GM21576 (cell line): ENCODE data around the gene LYPD6B.
"Not testable (repeated sequence)": the region's sequence is repeated elsewhere in the genome, so short reads cannot be mapped to it uniquely, and the experiment has no call there.

Experiments
- ATAC-seq: cut with Tn5 transposase; IDR thresholded peaks from one replicate; pipeline ENCODE4 v1.9.1; 2021; ENCODE audit warnings: mild to moderate bottlenecking, moderate library complexity; ENCODE audit not compliant: unreplicated experiment

LYPD6B gene

DNA sequence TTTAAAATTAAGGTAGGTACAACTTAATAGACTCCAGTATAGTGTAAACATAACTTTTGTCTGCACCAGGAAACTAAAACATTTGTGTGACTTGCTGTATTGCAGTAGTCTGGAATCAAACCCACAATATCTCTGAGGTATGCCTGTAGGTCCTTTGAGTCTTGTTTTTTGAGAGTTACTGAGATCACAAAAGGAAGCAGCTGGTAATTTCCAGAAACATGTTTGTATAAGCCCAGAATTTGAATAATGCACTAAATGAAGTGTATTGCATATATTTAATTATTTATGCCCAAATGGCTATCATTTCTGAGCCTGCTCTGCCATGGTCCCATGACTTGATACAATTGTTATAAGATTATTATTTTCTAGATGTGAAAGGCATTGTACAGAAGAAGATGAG, 148.6 kb downstream of the LYPD6B start:
- no peak for ATAC-seq

DNA sequence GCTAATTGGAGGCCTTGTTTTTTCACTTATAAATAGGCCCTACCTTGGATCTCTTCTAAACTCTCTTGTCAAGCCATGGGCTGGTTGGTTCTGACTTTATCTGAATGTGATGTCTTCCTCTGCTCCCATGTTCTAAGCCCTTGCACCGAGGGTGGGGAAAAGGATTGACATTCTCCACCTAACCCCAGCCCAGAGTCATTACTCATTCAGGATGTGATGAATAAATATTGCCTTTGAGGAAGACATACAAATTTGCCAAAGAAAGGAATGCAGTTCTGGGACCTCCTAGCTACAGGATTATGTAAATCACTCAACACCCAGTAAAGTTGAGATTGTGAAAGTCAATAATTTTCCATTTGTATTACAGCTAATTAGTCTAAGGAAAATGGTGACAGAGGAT, 149.8 kb downstream of the LYPD6B start:
- ATAC-seq = no peak

DNA sequence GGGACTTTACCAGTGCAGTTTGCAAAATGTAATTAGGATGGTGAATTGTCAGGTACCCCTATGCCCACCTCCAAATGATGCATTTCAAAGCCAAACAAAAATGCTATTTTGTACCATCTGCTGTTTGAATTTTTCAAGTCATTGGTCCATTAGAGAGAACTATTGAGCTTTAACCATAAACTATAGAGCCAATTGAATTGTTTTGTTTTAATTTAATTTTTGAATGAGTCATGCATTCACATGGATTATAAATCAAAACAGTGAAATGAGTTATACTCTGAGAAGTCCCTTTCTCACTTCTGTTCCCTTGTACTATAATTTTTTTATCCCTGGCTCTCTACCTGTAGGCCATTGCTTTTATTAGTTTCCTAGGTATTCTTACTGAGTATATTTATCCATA, 151.3 kb downstream of the LYPD6B start:
- no peak for ATAC-seq

DNA sequence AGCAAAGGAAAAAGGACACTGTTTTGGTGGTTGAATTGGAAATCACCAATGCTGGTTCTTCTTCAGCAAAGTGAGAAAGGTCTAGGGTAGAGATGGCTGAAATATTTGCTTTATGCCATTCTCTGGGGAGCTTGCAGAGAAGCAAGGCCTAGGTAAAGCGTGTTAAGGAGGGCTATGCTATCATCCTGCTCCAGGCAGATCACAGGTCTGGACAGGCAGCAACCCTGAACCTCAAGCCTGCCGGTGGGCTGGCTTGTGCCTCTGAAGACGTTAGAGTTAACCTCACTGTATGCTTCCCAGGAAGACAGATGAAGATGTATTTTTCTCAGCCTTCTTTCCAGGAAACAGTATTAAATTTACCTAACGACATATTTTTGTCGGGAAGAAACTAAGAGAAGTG, 153.4 kb downstream of the LYPD6B start:
- ATAC-seq = no peak

DNA sequence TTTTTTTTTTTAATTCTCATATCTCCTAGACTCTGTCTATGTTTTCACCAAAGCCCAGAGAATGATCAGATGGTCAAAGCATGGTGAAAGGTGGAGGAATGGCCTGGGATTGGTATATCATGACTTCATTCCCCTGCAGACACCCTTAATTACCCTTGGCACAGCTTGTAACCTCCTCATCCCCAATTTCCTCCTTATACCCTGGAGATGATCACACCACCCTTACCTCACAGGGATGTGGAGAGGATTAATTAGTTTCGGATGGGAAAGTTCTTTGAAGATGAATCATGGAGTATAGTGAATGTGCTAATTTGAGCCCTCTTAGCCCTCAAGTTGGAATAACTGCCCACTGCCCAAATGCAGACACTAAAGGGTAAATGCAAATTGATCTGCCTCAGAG, 153.9 kb downstream of the LYPD6B start:
- no peak for ATAC-seq

DNA sequence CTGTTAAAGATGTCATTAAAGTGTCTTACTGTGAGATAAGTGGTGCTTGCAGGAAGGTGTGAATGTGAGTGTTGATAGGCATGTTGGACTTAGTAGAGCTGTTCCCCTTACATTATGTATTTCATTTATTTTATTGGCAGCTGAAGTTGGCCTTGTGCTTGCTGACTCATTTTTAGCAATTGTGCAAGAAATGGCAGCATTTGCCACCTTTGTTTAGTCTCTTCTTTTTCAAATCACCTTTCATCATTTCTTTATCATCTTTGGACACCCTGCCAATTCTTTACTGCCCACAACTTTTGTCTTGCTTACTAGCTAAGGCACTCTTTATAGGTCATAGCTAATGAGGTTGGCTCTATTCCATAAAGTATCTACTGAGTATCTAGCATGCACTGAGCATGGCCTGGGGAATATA, 161.6 kb downstream of the LYPD6B start:
- ATAC-seq = no peak

DNA sequence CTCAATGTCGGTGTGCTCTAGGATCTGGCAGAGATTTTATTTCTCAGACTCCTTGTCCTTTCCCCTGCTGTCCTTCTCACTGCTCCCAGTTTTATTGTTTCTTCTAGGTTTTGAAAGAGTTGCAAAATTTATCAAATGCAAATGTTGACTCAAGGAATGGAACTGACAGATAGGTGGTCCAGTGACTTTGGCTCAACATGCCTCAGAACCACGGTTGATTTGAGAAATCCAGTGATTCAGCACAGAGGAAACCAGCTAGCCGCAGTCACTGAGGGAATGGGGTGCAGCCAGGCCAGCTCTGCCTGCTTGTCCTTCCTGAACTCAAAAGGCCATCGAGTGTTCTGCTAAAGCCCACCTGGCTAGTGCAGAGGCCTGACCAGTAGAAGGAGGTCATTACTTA, 166.2 kb downstream of the LYPD6B start:
- ATAC-seq = no peak

DNA sequence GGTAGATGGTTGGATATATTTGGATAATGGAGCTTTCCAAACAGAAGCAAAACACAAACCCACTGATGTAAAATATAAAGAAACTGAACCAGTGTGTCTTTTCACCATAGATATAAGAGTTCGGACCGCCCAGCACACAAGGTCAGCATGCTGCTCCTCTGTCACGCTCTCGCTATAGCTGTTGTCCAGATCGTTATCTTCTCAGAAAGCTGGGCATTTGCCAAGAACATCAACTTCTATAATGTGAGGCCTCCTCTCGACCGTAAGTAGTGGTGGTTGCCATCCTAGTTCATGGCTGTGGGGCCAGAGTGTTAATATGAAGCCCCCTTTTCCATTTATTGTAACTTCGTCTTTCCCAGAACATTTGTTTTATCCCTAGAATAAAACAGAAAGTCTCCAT, 166.6 kb downstream of the LYPD6B start:
- ATAC-seq = no peak

DNA sequence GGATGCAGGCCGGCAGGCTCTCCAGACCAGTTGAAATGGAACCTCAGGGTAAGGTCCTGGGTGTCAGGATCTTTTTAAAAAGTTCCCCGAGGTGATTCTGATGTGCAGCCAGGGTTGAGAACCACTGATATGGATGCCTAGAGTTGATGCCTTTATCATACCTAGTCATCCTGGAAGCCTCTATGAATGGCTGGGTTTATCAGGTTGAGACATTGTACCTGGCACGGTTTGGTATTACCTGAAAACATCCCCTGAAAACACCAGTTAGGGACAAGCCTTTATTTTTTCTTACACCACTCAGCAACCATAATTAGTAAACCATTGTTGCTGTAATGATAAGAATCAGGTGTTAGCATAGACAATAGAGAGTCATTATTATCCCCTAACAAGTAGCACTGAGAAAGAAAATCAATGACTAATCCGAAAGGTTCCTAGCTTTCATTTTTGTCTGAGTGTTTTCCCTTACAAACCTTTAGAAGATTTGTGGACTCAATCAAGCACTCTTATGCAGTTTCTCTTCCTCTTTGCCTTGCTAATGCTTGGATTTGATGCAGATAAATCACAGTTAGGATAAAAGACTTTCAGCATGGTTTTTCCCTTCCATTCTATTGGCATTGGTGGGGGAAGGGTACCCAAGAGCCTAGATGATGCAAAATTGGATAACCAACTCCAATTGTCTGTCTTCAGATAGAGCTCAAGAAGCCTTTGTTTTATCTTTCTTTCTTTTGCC, 175.4 kb downstream of the LYPD6B start:
- ATAC-seq = no peak

DNA sequence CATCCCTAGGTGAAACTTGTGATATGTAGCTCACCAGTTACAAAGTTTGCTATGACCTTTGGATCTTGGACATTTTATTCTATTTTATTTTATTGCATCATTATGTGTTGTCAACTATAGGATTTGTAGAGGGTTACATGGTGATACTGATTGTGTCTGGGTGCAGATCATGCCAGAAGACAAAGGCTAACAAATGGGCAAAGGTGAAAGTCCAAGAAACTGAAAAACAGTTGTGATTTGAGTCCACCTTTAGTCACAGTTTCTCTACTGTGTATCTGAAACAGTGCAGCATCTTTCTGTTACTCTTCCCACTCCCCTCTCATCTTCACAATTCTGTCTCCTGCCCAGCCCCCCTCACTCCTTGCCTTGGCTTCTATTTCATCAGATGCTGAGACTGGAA, 180.0 kb downstream of the LYPD6B start:
- no peak for ATAC-seq

DNA sequence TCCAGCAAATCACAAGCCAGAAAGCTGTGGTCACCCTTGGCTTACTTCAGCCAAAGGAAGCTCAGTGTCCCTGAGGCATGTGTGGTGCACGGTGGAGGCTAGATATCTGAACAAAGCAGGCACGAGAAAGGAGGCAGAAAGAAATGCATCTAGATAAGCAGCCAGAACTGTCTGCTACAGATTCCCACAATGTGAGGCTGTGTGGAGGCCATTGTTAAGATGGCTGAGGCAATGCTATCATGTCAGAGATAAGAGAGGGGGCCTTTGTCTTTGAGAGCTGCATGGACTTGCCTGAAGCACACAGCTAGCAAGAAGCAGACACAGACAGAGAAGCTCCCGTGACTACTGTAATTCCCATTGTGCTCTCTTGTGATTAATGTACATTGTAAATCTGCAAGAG, 181.4 kb downstream of the LYPD6B start:
- no peak for ATAC-seq

DNA sequence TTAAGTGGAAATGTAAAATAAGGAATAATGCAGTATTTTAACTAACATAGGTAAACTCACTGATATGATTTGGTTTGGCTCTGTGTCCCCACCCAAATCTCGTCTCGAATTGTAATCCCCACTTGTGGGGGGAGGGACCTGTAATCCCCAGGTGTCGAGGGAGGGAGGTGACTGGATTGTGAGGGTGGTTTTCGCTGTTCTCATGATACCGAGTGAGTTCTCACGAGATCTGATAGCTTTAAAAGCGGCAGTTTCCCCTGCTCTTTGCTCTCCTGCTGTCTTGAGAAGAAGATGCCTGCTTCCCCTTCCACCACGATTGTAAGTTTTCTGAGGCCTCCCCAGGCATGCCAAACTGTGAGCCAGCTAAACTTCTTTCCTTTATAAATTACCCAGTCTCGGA, 182.5 kb downstream of the LYPD6B start:
- ATAC-seq = no peak

DNA sequence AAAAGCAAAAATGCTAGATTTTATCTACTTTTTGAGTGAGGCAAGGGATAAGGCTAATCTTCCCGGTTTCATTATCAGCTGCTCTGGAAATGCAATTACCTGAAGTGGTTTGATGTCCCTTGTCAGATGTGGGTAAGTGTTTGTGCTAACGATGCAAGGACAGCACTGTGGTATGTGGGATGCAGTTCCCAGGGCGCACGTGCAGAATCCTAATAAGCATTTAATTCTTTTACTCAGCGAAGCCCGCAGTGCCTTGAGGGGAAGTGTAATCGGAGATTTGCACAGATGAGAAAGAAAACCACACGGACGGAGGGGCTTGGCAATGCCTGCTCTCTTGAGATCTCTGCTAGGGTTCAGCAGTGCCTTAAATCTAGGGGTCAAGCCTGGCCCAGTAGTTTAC, 183.4 kb downstream of the LYPD6B start:
- ATAC-seq = no peak

DNA sequence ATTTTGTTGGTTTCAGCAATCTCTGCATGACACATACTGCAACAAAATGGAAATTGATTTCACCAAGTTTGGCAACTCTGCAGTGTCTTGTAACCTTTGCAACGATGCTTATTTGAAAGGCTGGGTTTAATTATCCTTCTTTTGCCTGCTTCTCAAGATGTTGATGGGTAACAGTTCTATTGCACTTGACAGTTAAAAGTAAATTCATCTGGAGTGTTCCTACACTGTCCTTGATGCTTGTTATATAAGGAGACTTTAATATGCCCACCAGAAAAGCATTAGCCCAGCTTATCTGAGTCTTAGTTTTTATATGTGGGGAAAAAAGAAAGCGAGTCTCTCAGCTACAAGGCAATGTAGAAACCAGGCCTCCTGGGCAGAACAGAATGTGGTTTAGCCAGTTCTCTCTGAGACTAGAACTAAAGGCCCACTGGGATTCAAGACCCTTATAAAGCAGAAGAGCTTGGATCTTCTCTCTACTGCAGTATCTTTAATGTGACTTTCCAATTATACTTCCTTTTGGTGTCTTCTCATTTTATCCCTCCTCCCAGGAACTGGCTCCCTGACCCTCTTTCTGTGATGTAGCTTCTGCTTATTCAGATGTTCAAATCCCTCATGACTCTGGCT, 185.1 kb downstream of the LYPD6B start:
- ATAC-seq = no peak

DNA sequence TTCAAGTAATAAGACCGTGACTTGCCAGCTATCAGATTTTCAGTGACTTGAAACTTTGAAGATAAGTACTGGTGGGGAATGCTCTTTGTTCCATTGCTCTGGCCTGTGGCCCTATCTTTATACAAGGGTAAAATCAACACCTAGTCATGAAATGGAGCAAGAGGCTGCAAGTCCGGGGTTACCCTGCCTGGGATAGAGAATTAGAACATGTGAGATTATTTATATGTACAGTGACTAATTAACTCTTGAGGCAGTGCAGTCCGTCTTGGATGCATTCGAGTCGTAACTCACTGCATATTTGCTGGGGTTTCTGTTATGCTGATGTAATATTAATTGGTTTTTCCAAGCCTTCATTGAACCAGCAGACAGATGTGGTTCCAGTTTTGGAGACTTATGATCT, 186.0 kb downstream of the LYPD6B start:
- ATAC-seq = no peak

DNA sequence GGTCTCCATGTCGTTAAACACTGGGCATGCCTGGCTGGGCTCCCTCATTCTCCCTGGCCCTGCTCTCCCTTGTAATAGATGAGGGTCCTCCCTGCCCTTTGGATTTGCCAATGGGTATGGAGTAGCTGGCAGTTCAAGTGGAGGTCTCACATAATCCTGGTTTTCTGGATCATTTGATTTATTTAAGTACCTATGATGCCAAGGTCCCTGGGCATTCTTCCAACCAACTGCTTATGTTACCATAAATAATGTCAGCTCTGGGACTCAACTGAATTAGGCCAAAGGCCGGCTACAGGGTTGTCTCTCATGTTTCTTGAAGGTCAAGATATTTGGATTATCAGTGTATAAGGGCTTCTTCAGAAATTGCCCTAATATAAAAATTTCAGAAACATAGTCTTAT, 186.9 kb downstream of the LYPD6B start:
- ATAC-seq = no peak

DNA sequence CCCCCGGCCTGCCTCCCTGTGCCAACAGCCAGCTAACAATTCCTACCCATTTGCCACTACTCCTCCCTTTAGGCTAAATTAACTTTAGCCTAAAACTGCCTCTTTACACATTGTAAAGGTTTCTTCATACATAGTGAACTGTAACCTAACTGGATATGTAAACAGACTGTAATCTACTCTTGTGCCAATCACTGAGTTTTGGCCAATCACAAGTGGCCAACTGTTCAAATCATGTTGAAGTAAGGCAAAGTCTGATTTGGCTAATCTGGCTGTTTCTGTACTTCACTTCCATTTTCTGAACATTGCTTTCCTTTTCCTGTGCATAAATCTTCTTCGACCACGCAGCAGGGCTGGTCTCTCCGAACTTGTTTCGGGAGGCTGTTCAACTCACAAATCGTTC, 188.3 kb downstream of the LYPD6B start:
- ATAC-seq = no peak

DNA sequence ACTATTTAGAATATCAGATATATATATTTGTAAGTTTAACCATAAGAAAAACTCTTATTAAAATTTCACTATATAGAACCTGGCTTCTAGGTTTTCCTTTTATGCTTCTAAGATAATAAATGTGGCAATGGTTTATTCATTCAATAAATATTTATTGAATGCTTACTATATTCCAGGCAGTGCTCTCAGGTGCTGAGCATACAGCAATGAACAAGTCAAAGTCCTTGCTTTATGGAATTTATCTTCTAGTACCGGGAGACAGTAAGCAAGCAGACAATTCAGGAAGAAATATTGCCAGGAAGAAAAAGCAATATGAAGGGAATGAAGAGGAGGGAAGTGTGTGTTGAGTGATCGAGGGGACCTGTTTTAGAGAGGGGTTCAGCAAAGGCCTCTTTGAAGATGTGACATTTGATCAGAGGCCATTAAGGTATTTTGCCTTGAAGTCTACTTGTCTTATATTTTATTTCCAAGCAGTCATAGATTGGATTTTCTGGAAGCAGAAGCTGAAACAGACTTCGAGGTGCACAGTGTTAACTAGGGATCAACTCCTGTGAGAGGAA, 197.4 kb downstream of the LYPD6B start:
- no peak for ATAC-seq

DNA sequence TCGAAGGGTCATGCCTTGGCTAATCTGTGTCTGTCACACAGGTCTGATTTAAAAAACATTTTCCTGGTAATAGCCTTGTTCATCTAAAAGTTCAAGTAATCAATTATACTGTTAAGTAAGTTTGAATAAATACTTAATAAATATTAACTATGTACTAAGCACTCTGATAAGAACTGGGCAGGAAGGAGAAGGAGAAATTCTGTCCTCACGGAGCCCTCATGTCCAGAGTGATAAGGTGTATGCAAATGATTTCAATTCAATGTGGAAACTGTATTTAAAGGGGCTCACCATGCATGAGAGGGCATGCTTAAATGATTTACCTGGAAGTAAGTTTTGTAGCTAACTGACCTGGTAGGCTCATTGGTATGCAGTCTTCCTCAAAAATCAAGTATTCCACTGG, 197.9 kb downstream of the LYPD6B start:
- no peak for ATAC-seq

DNA sequence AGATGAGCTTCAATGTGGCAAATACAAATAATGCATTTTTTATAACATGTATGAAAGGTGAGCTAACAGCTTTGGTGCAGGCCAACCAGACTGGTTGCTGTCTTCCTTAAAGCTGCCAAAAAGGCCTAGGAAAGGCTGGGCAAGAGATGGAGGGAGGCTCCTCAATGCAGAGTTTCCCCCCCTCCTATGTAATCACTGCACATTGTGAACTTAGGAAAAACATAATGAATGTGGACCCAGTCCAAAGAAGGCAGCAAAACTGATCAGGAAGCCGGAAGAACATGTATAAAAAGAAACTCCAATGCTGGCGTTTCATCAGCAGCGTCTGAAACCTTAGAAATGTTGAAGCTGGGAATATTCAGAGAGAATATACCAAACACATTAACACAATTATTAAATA, 207.7 kb downstream of the LYPD6B start:
- no peak for ATAC-seq

DNA sequence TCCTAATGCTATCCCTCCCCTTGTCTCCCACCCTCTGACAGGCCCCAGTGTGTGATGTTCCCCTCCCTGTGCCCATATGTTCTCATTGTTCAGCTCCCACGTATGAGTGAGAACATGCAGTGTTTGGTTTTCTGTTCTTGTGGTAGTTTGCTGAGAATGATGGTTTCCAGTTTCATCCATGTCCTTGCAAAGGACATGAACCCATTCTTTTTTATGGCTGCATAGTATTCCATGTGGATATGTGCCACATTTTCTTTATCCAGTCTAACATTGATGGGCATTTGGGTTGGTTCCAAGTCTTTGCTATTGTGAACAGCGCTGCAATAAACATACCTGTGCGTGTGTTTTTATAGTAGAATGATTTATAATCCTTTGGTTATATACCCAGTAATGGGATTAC, 212.9 kb downstream of the LYPD6B start:
- not testable (repeated sequence) for ATAC-seq

DNA sequence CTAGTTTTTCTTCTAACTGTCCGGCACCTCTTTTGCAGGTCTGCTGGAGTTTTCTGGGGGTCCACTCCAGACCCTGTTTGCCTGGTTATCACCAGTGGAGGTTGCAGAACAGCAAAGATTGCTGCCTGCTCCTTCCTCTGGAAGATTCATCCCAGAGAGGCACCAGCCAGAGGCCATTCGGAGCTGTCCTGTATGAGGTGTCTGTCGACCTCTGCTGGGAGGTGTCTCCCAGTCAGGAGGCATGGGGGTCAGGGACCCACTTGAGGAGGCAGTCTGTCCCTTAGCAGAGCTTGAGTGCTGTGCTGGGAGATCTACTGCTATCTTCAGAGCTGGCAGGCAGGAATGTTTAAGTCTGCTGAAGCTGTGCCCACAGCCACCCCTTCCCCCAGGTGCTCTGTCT, 218.4 kb downstream of the LYPD6B start:
- ATAC-seq = not testable (repeated sequence)

DNA sequence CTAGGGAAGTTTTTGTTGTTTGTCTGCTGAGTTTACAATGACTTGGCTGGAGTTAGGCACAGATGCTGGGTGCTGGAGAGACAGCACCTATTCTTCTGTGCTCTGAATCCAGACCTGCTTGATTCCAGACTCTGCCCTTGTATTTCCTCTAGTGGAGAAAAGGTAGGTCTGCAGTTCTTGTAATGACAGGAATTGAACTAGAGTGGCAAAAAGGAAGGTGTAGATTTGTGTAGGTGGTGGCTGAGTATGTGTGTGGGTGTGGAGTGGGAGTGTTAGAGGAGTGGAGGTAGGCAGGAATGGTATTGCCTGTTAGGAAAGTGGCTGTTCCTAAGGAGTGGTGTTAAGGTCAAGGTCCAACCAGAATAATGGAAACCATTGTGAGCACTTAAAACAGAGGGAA, 220.0 kb downstream of the LYPD6B start:
- no peak for ATAC-seq
